Measurements from ENCODE around the gene NCBP3.
"Not testable (repeated sequence)": the region's sequence is repeated elsewhere in the genome, so short reads cannot be mapped to it uniquely, and the experiment has no call there.

Gene NCBP3

DNA sequence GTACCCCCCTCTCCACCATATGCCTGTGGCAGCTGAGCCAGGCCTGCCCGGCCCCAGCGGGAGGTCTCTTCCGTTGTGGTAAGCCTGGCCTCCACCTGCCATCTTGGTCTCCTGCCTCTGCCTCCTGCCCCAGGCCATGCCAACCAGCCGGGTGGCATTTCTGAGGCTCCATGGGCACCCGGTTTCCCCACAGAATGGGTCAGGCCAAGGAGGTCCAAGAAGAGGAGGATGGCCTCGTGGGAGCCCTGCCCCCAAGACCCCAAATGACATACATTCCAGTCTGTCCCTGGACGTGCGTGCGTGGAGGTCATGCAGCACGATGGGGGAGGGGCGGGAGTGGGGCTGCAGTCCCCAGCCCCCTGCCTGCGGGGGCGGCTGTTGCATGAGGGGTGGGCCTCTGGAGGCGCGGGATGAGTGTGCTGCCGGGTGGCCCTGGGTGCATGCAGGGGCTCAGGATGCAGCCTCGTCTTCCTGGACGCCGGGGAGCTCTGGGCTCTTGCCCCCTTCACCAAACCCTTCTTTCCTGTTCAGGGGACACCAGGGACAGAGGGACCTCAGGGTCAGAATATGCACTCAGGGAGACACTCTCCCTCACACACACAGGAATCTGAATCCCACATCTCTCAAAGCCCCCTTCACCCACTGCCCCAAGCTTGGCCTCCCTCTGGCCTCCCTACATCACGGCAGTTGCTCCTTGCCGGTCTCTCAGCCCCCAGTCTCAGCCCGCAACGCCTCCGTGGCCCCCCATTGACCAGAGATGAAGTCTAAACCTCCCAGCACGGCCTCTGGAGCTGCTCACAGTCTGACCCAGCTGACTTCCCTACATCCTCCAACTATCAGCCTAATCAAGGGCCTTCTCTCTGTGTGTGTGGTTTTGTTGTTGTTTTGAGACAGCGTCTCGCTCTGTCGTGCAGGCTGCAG lies 16.0 kb upstream of the NCBP3 start:
- DNase-seq (ENCODE audit: low read depth in 2 of 2), result no peak
- TF ChIP-seq, protein P1, sequence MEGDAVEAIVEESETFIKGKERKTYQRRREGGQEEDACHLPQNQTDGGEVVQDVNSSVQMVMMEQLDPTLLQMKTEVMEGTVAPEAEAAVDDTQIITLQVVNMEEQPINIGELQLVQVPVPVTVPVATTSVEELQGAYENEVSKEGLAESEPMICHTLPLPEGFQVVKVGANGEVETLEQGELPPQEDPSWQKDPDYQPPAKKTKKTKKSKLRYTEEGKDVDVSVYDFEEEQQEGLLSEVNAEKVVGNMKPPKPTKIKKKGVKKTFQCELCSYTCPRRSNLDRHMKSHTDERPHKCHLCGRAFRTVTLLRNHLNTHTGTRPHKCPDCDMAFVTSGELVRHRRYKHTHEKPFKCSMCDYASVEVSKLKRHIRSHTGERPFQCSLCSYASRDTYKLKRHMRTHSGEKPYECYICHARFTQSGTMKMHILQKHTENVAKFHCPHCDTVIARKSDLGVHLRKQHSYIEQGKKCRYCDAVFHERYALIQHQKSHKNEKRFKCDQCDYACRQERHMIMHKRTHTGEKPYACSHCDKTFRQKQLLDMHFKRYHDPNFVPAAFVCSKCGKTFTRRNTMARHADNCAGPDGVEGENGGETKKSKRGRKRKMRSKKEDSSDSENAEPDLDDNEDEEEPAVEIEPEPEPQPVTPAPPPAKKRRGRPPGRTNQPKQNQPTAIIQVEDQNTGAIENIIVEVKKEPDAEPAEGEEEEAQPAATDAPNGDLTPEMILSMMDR (IDR thresholded peaks at IDR 0.05; ENCODE audit: low read depth, low read length), result no peak

DNA sequence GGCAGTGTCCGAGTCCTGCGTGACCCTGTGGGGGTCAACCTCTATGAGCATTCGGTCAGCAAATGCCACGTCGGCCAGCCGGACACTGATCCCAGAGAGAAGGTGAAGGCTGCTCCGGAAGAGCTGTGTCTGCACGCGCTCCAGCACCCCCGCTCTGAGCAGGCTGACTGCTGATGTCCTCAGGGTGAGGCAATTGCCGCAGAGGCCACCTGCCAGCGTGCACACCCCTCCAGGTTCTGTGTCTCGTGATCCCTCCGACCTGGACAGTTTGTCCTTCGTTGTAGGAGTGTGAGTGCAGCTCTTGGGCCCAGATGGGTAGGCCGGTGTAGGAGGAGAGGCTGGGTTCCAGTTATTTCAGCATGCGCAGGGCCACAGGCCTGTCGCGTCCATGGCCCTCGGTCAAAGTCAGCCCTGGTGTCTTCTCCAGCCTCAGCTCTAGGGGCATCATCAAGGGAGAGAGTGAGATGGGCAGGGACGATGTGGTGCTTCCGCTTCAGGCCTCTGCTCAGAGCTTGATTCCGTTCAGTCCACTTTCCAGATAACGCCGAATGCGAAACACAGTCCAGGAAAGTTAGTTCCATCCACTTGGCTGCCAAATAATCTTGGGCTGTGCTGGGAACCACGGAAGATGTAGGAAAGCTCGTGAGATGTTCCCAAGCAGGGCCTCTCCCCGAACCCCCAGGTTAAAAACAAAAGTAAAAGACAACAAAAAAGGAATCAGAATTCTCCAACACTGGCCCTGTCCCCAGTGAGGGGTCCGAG lies 15.1 kb upstream of the NCBP3 start:
- TF ChIP-seq, protein P1 (IDR thresholded peaks at IDR 0.05; ENCODE audit: low read depth, low read length), result no peak
- DNase-seq (ENCODE audit: low read depth in 2 of 2), result no peak
- no peak overlapping the region for H3K4me3 ChIP-seq (replicated peaks in 1 of 2; ENCODE audit: low read depth in 2 of 2, low read length in 2 of 2)

More for the DNA sequence above, 16.0 kb upstream of the NCBP3 start:
- H3K4me3 ChIP-seq (replicated peaks in 1 of 2; ENCODE audit: low read depth in 2 of 2, low read length in 2 of 2), result no peak overlapping the region

DNA sequence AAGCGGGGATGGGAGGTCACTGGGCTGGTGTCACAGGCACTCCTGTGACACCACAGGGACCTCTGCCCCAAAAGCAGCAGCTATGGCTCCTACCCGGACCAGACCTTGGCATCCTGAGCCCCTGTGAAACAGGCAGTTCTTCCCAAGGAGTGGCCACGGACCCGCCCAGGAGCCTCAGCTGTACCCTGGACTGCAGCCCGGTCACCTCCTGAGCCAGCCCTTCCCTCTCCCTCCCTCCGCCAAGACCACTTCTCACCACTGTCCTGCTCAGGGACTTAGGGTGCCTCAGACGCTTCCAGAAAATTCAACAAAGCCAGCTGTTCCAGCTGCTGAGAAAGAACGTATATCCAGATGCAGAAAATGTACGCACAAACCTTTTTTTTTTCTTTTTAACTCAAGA lies 13.9 kb upstream of the NCBP3 start:
- no peak overlapping the region for H3K4me3 ChIP-seq (replicated peaks in 1 of 2; ENCODE audit: low read depth in 2 of 2, low read length in 2 of 2)
- DNase-seq (ENCODE audit: low read depth in 2 of 2), result no peak
- TF ChIP-seq, protein P1 (IDR thresholded peaks at IDR 0.05; ENCODE audit: low read depth, low read length), result no peak

DNA sequence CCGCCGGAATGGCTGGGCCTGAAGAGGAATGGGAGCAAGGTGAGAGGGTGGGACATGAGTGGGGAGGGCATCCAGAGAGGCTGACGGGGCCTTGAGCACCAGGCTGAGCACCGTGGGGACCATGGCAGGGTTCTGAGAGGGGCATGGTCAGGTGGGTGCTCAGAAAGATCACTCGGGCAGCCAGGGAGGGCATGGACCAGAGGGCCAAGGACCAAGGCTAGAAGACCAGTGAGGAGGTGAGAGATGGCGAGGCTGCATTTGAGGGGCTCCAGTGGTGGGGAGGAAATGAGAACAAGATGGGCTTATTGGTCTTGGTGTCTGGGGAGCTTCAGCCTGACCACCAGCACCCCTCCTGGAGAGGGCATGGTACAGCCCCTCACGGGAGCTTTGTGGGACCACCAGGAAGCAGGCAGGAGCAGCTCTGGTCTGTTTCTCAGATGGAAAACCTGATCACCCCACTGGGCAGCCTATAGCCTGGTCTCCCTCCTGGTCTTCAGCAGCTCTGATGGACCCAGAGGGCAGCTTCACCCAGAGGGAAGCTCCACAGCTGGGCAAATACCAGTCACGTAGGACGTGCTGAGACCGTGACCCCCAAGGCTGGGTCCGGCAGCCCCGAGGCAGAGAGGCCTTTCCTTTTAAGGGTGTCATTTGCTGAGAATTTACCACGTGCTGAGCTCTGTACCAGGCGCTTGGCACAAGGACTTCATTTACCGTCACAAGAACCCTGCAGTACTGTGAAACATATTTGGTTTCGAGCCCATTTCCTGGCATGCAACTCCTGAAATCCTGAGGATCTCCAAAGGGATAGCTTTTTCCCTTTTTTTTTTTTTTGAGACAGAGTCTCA lies 11.4 kb upstream of the NCBP3 start:
- peak in 1 of 2 donors; percentile 20 for DNase-seq (ENCODE audit: low read depth in 2 of 2)
- TF ChIP-seq, protein P1 (IDR thresholded peaks at IDR 0.05; ENCODE audit: low read depth, low read length), result no peak
- no peak overlapping the region for H3K4me3 ChIP-seq (replicated peaks in 1 of 2; ENCODE audit: low read depth in 2 of 2, low read length in 2 of 2)

DNA sequence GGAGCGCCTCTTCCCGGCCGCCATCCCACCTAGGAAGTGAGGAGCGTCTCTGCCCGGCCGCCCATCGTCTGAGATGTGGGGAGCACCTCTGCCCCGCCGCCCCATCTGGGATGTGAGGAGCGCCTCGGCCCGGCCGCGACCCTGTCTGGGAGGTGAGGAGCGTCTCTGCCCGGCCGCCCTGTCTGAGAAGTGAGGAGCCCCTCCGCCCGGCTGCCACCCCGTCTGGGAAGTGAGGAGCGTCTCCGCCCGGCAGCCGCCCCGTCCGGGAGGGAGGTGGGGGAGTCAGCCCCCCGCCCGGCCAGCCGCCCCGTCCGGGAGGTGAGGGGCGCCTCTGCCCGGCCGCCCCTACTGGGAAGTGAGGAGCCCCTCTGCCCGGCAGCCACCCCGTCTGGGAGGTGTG lies 8.2 kb upstream of the NCBP3 start:
- H3K4me3 ChIP-seq (replicated peaks in 1 of 2; ENCODE audit: low read depth in 2 of 2, low read length in 2 of 2); DNase-seq (ENCODE audit: low read depth in 2 of 2): not testable (repeated sequence)

DNA sequence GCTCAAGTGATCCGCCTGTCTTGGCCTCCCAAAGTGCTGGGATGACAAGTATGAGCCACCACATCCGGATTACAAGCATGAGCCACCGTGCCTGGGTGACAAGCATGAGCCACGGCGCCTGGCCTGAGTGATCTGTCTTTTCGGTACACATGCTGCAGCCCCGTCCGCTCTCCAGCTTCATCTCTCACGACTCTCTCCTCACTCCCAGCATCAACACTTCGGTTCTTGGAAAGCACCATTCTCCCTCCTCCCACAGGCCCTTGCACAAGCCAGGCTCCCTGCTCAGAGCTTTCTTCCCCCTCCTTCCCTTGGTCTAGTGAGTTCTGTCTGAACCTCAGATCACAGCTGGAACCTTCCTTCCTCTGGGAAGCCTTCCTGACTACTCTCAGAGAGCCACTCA lies 6.5 kb upstream of the NCBP3 start:
- no peak overlapping the region for H3K4me3 ChIP-seq (replicated peaks in 1 of 2; ENCODE audit: low read depth in 2 of 2, low read length in 2 of 2)
- DNase-seq (ENCODE audit: low read depth in 2 of 2), result peak; percentile 14 to 17
- TF ChIP-seq, protein P1 (IDR thresholded peaks at IDR 0.05; ENCODE audit: low read depth, low read length), result no peak
